ENCODE data around the gene MORN5.

- TF ChIP-seq ZNF274 (IDR thresholded peaks at IDR 0.05; ENCODE audit: low read length) (no peak), ZNF274 (tag by site-specific recombination; IDR thresholded peaks at IDR 0.05; ENCODE audit: borderline replicate concordance) (no peak), ZNF621 (tag by site-specific recombination; IDR thresholded peaks at IDR 0.05) (no peak), ZEB2 (tag by site-specific recombination; IDR thresholded peaks at IDR 0.05) (no peak), CTCF (tag by site-specific recombination; IDR thresholded peaks at IDR 0.05) (no peak), ZNF610 (tag by site-specific recombination; IDR thresholded peaks at IDR 0.05; ENCODE audit: borderline replicate concordance) (no peak), YY1 (tag by site-specific recombination; IDR thresholded peaks at IDR 0.05) (no peak), ZNF629 (tag by site-specific recombination; IDR thresholded peaks at IDR 0.05) (no peak), HOXA7 (CRISPR knock-in tag; IDR thresholded peaks at IDR 0.05; ENCODE audit: borderline replicate concordance) (no peak), ZFP37 (tag by site-specific recombination; IDR thresholded peaks at IDR 0.05) (no peak), ZNF501 (tag by site-specific recombination; IDR thresholded peaks at IDR 0.05) (no peak), ZNF561 (tag by site-specific recombination; IDR thresholded peaks at IDR 0.05; ENCODE audit: borderline replicate concordance) (no peak), ZNF837 (tag by site-specific recombination; IDR thresholded peaks at IDR 0.05) (no peak)
Measured at GRCh38 chr9:122119166-122119521, 40.6 kb upstream of the MORN5 start.

All from HEK293 (cell line).